Endometrial microvascular endothelial cells (primary cell): ENCODE results near the gene KRABD2.
"Not testable (repeated sequence)": the region's sequence is repeated elsewhere in the genome, so short reads cannot be mapped to it uniquely, and the experiment has no call there.

Experiments
- in situ Hi-C: cut with HindIII; loops from 2 replicates; pipeline ENCODE4 v1.10.0; 2017; ENCODE audit warnings: low sequenced_read_pairs, low pct_unique_long_range_greater_than_20kb; ENCODE audit errors: inconsistent ontology term

The KRABD2 gene

GRCh38 chr17:8371786-8372185, 4.7 kb downstream of the KRABD2 start:
- in situ Hi-C loops, result loop anchor here (10.0 kb wide), 1 partner anchor 47 kb away; no protein-coding TSS in a partner anchor

GRCh38 chr17:8369944-8370343, 6.6 kb downstream of the KRABD2 start:
- in situ Hi-C loops, result loop anchor here (10.0 kb wide), 1 partner anchor 45 kb away; no protein-coding TSS in a partner anchor

GRCh38 chr17:8368193-8368592, 8.3 kb downstream of the KRABD2 start:
- in situ Hi-C loops, result no loop called here

GRCh38 chr17:8366231-8366630, 10.3 kb downstream of the KRABD2 start:
- in situ Hi-C loops, result no loop called here

- in situ Hi-C loops, result no loop called here
Observed at GRCh38 chr17:8365143-8365542, 11.4 kb downstream of the KRABD2 start.

- in situ Hi-C loops, result no loop called here
Observed at GRCh38 chr17:8362651-8363332, 13.7 kb downstream of the KRABD2 start.

- in situ Hi-C loops, result no loop called here
Observed at GRCh38 chr17:8360751-8361150, 15.8 kb downstream of the KRABD2 start.

GRCh38 chr17:8360260-8360659, 16.2 kb downstream of the KRABD2 start:
- in situ Hi-C loops, result no loop called here

GRCh38 chr17:8359769-8360168, 16.7 kb downstream of the KRABD2 start:
- in situ Hi-C loops, result no loop called here

- in situ Hi-C loops, result no loop called here
Observed at GRCh38 chr17:8357910-8358309, 18.6 kb downstream of the KRABD2 start.

GRCh38 chr17:8354236-8354635, 22.3 kb downstream of the KRABD2 start:
- in situ Hi-C loops, result no loop called here

- in situ Hi-C loops, result no loop called here
Observed at GRCh38 chr17:8353736-8354135, 22.8 kb downstream of the KRABD2 start.

- in situ Hi-C loops, result no loop called here
Observed at GRCh38 chr17:8350339-8350738, 26.2 kb downstream of the KRABD2 start.

GRCh38 chr17:8347001-8347400, 29.5 kb downstream of the KRABD2 start:
- in situ Hi-C loops, result not testable (repeated sequence)

- in situ Hi-C loops, result no loop called here
Observed at GRCh38 chr17:8345951-8346665, 30.4 kb downstream of the KRABD2 start.

- in situ Hi-C loops, result no loop called here
Observed at GRCh38 chr17:8345052-8345690, 31.3 kb downstream of the KRABD2 start.

- in situ Hi-C loops, result no loop called here
Observed at GRCh38 chr17:8341456-8341855, 35.0 kb downstream of the KRABD2 start.

- in situ Hi-C loops, result no loop called here
Observed at GRCh38 chr17:8339540-8339939, 37.0 kb downstream of the KRABD2 start, which contains the start of gene ODF4. Gene ODF4, plus strand, starts transcription at chr17:8339840. Its CDS starts 212 bp downstream, at chr17:8340052.

GRCh38 chr17:8338753-8339140, 37.8 kb downstream of the KRABD2 start:
- in situ Hi-C loops, result no loop called here
